ENCODE measurements around the gene UHMK1.

Gene UHMK1

GRCh38 chr1:162530307-162530987, 32.8 kb downstream of the UHMK1 start:
- no peak for DNase-seq

GRCh38 chr1:162530988-162531319, 33.3 kb downstream of the UHMK1 start:
- no peak for DNase-seq

GRCh38 chr1:162535501-162535900, 37.9 kb downstream of the UHMK1 start:
- no peak for DNase-seq

GRCh38 chr1:162536511-162536910, 38.9 kb downstream of the UHMK1 start:
- DNase-seq = no peak

- no peak for DNase-seq
Measured at GRCh38 chr1:162537216-162537615, 39.6 kb downstream of the UHMK1 start.

GRCh38 chr1:162538815-162539431, 41.3 kb downstream of the UHMK1 start:
- DNase-seq = no peak

- DNase-seq = no peak
Measured at GRCh38 chr1:162541619-162542141, 44.1 kb downstream of the UHMK1 start.

- DNase-seq = no peak
Measured at GRCh38 chr1:162543228-162543627, 45.6 kb downstream of the UHMK1 start.

GRCh38 chr1:162548170-162548569, 50.6 kb downstream of the UHMK1 start:
- DNase-seq = no peak

GRCh38 chr1:162549001-162549400, 51.4 kb downstream of the UHMK1 start:
- no peak for DNase-seq

- no peak for DNase-seq
Measured at GRCh38 chr1:162550925-162551324, 53.3 kb downstream of the UHMK1 start.

- DNase-seq = no peak
Measured at GRCh38 chr1:162551969-162552683, 54.5 kb downstream of the UHMK1 start.

GRCh38 chr1:162552684-162553252, 55.1 kb downstream of the UHMK1 start:
- no peak for DNase-seq

- DNase-seq = no peak
Measured at GRCh38 chr1:162554258-162554657, 56.6 kb downstream of the UHMK1 start.

GRCh38 chr1:162557536-162557935, 59.9 kb downstream of the UHMK1 start:
- no peak for DNase-seq

GRCh38 chr1:162560303-162561036, 62.9 kb downstream of the UHMK1 start:
- no peak for DNase-seq

- DNase-seq = peak; percentile 98
Measured at GRCh38 chr1:162561037-162561615, 63.5 kb downstream of the UHMK1 start.

GRCh38 chr1:162561616-162562469, 64.2 kb downstream of the UHMK1 start, which contains the start of gene UAP1:
UAP1 (plus strand) TSS chr1:162561722; CDS start chr1:162566069, 4,347 bp downstream.
- no peak for DNase-seq

- DNase-seq = no peak
Measured at GRCh38 chr1:162562470-162562828, 64.8 kb downstream of the UHMK1 start.

- no peak for DNase-seq
Measured at GRCh38 chr1:162564762-162565218, 67.2 kb downstream of the UHMK1 start.

GRCh38 chr1:162565460-162565859, 67.8 kb downstream of the UHMK1 start:
- DNase-seq = no peak

All from T-helper 9 cell (primary cell).